Measurements from ENCODE around the gene SHISA9.

The SHISA9 gene

GRCh38 chr16:12959072-12959471 lies 57.7 kb downstream of the SHISA9 start:
- no peak for DNase-seq

- DNase-seq, result no peak
Observed at GRCh38 chr16:12961626-12962025, 60.2 kb downstream of the SHISA9 start.

- no peak for DNase-seq
Observed at GRCh38 chr16:12964461-12964860, 63.1 kb downstream of the SHISA9 start.

- DNase-seq, result no peak
Observed at GRCh38 chr16:12965274-12965804, 63.9 kb downstream of the SHISA9 start.

GRCh38 chr16:12971241-12971640 lies 69.8 kb downstream of the SHISA9 start:
- DNase-seq, result peak; percentile 29

- DNase-seq, result no peak
Observed at GRCh38 chr16:12972246-12972645, 70.8 kb downstream of the SHISA9 start.

- DNase-seq, result no peak
Observed at GRCh38 chr16:12975766-12976165, 74.4 kb downstream of the SHISA9 start.

GRCh38 chr16:12976496-12976895 lies 75.1 kb downstream of the SHISA9 start:
- no peak for DNase-seq

GRCh38 chr16:12976936-12977335 lies 75.5 kb downstream of the SHISA9 start:
- no peak for DNase-seq

GRCh38 chr16:12985516-12985915 lies 84.1 kb downstream of the SHISA9 start:
- DNase-seq, result no peak

GRCh38 chr16:12988071-12988470 lies 86.7 kb downstream of the SHISA9 start:
- DNase-seq, result no peak

- DNase-seq, result no peak
Observed at GRCh38 chr16:12992066-12992465, 90.7 kb downstream of the SHISA9 start.

GRCh38 chr16:12994402-12994801 lies 93.0 kb downstream of the SHISA9 start:
- DNase-seq, result no peak

- DNase-seq, result no peak
Observed at GRCh38 chr16:12995721-12996372, 94.4 kb downstream of the SHISA9 start.

- no peak for DNase-seq
Observed at GRCh38 chr16:12998361-12999085, 97.1 kb downstream of the SHISA9 start.

- no peak for DNase-seq
Observed at GRCh38 chr16:12999368-12999767, 98.0 kb downstream of the SHISA9 start.

GRCh38 chr16:13005721-13006247 lies 104.4 kb downstream of the SHISA9 start:
- no peak for DNase-seq

- DNase-seq, result no peak
Observed at GRCh38 chr16:13012601-13013000, 111.2 kb downstream of the SHISA9 start.

GRCh38 chr16:13013043-13013442 lies 111.6 kb downstream of the SHISA9 start:
- DNase-seq, result no peak

GRCh38 chr16:13014476-13014875 lies 113.1 kb downstream of the SHISA9 start:
- DNase-seq, result no peak

GRCh38 chr16:13018026-13018425 lies 116.6 kb downstream of the SHISA9 start:
- DNase-seq, result no peak

- DNase-seq, result no peak
Observed at GRCh38 chr16:13021996-13022395, 120.6 kb downstream of the SHISA9 start.

GRCh38 chr16:13029786-13030185 lies 128.4 kb downstream of the SHISA9 start:
- no peak for DNase-seq

GRCh38 chr16:13030769-13031168 lies 129.4 kb downstream of the SHISA9 start:
- DNase-seq, result no peak

Measured in NCI-H187 treated with DMSO at 0.1 percent for 48 hours (cell line).